HK-2 (cell line): ENCODE data around the gene RBM25.
"Not testable (repeated sequence)": the region's sequence is repeated elsewhere in the genome, so short reads cannot be mapped to it uniquely, and the experiment has no call there.

Experiments used
- DNase-seq: peaks from one replicate; pipeline ENCODE4 v3.0.0-alpha.2; 2018; ENCODE audit not compliant: unreplicated experiment

Gene RBM25

DNA sequence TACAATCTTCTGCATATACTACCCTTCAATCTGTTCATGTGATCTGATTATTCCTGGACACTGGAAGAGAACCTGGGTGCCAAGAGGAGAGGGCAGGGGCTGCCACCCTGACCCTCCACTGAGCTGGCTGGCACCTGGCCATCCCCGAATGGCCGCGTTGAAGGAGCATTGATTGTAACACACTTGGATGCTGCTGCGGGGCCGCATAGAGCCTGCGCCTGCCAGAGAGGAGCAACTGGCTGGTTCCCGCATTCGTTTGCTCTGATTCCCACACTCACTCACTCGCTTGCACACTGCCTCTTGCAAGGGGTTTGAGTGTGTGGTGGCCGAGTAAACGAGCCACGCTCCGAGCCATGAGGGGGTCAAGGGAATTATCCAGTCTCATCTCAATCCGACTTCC, 110.4 kb downstream of the RBM25 start:
- DNase-seq: no peak

DNA sequence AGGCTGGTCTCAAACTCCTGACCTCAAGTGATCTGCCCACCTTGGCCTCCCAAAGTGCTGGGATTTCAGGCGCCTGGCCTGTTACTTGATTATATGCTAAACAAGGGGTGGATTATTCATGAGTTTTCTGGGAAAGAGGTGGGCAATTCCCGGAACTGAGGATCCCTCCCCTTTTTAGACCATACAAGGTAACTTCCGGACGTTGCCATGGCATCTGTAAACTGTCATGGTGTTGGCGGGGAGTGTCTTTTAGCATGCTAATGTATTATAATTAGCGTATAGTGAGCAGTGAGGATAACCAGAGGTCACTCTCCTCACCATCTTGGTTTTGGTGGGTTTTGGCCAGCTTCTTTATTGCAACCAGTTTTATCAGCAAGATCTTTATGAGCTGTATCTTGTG, 111.5 kb downstream of the RBM25 start:
- DNase-seq: not testable (repeated sequence)

DNA sequence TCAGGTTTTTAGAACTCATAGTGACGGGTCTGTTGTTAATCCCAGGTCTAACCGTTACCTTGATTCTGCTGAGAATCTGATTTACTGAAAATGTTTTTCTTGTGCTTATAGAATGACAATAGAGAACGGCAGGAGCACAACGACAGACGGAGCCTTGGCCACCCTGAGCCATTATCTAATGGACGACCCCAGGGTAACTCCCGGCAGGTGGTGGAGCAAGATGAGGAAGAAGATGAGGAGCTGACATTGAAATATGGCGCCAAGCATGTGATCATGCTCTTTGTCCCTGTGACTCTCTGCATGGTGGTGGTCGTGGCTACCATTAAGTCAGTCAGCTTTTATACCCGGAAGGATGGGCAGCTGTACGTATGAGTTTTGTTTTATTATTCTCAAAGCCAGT, 112.4 kb downstream of the RBM25 start:
- DNase-seq: no peak

DNA sequence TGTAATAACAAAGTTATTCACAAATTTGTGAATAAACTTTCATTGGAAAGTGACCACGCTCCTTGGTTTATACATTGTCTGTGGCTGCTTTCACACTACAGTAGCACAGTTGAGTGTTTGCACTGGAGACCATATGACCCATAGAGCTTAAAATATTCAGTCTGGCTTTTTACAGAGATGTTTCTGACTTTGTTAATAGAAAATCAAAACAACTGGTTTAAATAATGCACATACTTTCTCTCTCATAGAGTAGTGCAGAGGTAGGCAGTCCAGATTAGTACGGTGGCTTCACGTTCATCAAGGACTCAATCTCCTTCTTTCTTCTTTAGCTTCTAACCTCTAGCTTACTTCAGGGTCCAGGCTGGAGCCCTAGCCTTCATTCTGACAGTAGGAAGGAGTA, 114.2 kb downstream of the RBM25 start:
- DNase-seq: no peak

DNA sequence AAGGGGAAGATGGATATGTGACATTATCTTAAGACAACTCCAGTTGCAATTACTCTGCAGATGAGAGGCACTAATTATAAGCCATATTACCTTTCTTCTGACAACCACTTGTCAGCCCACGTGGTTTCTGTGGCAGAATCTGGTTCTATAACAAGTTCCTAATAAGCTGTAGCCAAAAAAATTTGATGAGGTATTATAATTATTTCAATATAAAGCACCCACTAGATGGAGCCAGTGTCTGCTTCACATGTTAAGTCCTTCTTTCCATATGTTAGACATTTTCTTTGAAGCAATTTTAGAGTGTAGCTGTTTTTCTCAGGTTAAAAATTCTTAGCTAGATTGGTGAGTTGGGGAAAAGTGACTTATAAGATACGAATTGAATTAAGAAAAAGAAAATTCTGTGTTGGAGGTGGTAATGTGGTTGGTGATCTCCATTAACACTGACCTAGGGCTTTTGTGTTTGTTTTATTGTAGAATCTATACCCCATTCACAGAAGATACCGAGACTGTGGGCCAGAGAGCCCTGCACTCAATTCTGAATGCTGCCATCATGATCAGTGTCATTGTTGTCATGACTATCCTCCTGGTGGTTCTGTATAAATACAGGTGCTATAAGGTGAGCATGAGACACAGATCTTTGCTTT, 114.9 kb downstream of the RBM25 start:
- no peak for DNase-seq
